ENCODE data around the gene TPH1.

The TPH1 gene

GRCh38 chr11:18063862-18064434 is 17.9 kb upstream of the TPH1 start:
- no peak overlapping the region for H3K4me3 ChIP-seq (ENCODE audit: low read depth, low read length)
- DNase-seq (ENCODE audit: low read depth): no peak
- TF ChIP-seq CTCF (IDR thresholded peaks at IDR 0.05; ENCODE audit: low read depth, low read length, missing control alignments): no peak

GRCh38 chr11:18063125-18063524 is 17.1 kb upstream of the TPH1 start:
- no peak for DNase-seq (ENCODE audit: low read depth)
- no peak overlapping the region for H3K4me3 ChIP-seq (ENCODE audit: low read depth, low read length)
- TF ChIP-seq CTCF (IDR thresholded peaks at IDR 0.05; ENCODE audit: low read depth, low read length, missing control alignments): no peak

GRCh38 chr11:18061351-18061750 is 15.3 kb upstream of the TPH1 start:
- no peak for TF ChIP-seq CTCF (IDR thresholded peaks at IDR 0.05; ENCODE audit: low read depth, low read length, missing control alignments)
- no peak for DNase-seq (ENCODE audit: low read depth)
- no peak overlapping the region for H3K4me3 ChIP-seq (ENCODE audit: low read depth, low read length)

- H3K4me3 ChIP-seq (ENCODE audit: low read depth, low read length): no peak overlapping the region
- no peak for DNase-seq (ENCODE audit: low read depth)
- no peak for TF ChIP-seq CTCF (IDR thresholded peaks at IDR 0.05; ENCODE audit: low read depth, low read length, missing control alignments)
Observed at GRCh38 chr11:18056561-18057181, 10.6 kb upstream of the TPH1 start.

DNA sequence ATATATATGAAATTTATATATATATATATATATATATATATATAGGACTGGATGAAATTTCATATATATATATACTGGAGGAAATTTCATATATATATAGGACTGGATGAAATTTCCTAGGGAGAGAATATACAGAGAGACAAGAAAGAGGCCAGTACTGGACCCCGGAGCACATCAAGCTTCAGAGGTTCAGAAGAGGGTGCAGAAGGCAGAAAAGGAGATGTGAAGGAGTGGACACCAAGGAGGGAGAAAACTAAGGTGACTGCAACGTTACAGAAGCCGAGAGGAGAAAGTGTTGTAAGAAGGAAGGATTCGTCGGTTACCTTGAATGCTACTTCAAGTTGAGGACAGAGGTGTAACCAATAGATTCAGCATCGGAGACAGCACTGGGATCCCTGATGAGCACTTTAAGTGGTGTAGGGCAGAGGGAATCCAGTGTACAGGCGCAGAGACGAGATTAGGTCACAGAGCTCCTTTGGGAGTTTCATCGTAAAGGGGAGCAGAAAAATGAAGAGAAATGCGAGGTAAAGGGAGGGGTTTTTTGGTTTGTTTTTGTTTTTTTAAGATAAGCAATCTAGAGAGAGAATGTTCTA is 8.5 kb upstream of the TPH1 start:
- H3K4me3 ChIP-seq (ENCODE audit: low read depth, low read length): no peak overlapping the region
- DNase-seq (ENCODE audit: low read depth): no peak
- no peak for TF ChIP-seq CTCF (IDR thresholded peaks at IDR 0.05; ENCODE audit: low read depth, low read length, missing control alignments)

DNA sequence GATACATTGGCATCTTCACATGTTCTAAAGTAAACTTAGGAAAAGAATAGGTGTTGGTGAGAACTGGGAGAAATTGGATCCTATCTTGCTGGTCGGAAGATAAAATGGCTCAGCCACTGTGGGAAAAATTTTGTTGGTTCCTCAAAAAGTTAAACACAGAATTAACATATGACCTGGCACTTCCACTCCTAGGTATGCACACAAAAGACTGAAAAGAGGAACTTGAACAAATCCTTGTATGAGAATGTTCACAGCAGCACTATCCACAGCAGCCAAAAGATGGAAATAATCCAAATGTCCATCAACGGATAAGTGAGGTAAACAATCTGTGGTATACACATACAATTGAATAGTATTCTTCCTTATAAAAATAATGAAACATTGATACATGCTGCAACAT is 4.8 kb upstream of the TPH1 start:
- no peak for TF ChIP-seq CTCF (IDR thresholded peaks at IDR 0.05; ENCODE audit: low read depth, low read length, missing control alignments)
- H3K4me3 ChIP-seq (ENCODE audit: low read depth, low read length): no peak overlapping the region
- no peak for DNase-seq (ENCODE audit: low read depth)

GRCh38 chr11:18036456-18036855 is 9.6 kb downstream of the TPH1 start:
- no peak for TF ChIP-seq CTCF (IDR thresholded peaks at IDR 0.05; ENCODE audit: low read depth, low read length, missing control alignments)
- no peak for DNase-seq (ENCODE audit: low read depth)
- H3K4me3 ChIP-seq (ENCODE audit: low read depth, low read length): no peak overlapping the region

All from GM12864 (cell line).